Activated CD4-positive, alpha-beta T cell treated with anti-CD3 and anti-CD28 coated beads, Interleukin-2, amount 50 U/mL, for 48 hours (primary cell): Measurements from ENCODE around the gene CSRP1.
"Not testable (repeated sequence)": the region's sequence is repeated elsewhere in the genome, so short reads cannot be mapped to it uniquely, and the experiment has no call there.

Experiments used
- DNase-seq, 2 experiments: peaks; one replicate each; pipeline ENCODE4 v3.0.0-alpha.2; 2020

CSRP1 gene

DNA sequence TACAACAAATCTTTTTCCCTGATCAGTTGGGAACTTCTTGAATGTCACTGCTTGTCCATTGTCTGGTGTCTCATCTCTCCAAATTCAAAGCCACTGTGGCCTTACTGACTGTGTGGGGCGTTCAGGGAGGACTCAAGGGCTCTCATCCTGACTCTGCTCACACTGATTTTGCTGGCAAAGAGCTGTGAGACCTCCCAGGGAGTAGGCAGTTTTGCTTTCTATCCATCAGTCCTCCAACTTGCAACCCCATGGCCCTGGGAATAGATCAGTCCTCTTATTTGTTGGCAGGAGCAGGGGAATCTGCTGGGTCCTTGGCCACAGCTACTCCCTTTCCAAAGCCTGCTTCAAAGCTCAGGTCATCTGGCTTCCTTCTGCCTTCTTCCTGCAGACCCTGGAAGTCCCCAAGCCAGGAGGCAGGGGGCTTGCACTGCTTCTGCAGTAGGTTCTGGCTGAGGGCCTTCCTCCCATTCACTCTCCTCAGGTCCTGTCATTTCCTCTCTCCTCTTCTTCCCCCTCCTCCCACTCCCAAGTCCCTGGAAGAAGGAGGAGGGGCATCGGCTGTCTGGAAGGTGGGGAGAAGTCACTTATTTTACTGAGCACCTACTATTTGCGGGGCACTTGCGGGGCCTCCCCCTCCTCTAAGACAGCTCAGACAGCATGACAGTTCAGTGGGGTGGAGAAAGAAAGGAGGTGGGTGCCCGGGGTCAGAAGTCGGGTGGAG lies 31.1 kb upstream of the CSRP1 start:
- no peak for DNase-seq

DNA sequence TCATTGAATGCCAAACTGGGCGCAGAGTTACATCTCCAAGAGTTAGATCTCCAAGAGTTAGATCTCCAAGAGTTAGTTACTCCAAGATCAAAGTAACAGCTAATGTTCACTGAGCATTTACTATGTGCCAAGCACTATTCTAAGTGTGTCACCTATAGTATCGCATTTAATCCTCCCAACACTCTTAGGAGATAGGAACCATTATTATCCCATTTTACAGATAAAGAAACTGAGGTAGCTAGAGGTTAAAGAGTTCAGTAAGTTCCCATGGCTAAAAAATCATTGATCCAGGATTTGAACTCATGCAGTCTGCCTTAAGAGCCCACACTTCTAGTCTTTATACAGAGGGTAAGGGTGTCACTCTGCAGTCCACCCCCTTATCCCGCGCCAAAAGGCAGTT lies 30.5 kb upstream of the CSRP1 start:
- DNase-seq = no peak

DNA sequence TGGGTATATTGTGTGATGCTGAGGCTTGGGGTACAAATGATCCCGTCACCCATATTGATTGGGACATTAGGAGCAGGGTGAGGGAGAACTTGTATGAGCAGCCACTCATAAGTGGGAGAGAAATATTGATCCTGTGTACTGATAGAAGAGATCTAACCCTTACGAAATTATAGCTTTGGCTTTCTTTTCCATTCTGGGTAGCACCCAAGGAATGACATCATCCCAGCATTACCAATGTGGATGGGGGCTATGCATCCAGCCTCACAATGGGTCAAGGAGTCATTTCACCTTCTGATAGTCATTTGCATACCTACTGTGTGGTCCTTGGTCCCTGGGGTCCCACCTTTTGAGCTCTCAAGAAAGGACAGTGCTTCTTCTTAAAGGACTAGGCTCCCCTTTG lies 30.1 kb upstream of the CSRP1 start:
- DNase-seq = no peak

DNA sequence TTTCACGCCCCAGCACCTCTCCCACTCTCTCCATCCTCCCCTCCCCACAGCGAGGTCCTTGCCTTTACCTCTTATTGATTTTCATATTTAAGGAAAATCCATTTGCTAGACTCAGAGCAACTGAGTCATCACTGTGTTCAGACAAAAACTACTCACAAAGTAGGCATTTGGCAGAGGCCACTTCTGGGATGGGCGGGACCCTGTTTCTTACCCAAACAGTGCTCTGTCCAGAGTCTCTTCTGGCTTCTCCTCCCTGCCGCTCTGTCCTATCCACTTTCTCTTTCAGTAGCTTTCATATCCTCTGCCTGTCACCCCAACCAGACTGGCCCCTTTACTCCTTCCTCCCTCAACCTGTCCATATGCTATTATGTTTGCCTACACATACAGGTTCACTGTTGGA lies 29.6 kb upstream of the CSRP1 start:
- no peak for DNase-seq

DNA sequence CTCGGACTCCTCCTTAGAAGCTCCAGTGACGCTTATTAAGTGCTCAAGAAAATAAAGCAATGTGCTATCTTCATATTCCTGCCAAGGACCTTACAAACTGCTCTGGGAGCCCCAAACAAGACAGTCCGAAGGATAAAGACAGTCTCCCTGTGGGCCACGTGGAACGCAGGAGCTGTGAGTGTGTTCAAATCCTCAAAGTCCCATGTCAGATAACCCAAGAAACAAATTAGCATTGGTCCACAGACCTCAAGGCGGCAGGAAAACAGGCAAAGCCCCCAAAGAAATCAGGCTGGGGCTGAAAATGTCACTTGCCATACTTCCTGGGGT lies 29.0 kb upstream of the CSRP1 start:
- DNase-seq = no peak

DNA sequence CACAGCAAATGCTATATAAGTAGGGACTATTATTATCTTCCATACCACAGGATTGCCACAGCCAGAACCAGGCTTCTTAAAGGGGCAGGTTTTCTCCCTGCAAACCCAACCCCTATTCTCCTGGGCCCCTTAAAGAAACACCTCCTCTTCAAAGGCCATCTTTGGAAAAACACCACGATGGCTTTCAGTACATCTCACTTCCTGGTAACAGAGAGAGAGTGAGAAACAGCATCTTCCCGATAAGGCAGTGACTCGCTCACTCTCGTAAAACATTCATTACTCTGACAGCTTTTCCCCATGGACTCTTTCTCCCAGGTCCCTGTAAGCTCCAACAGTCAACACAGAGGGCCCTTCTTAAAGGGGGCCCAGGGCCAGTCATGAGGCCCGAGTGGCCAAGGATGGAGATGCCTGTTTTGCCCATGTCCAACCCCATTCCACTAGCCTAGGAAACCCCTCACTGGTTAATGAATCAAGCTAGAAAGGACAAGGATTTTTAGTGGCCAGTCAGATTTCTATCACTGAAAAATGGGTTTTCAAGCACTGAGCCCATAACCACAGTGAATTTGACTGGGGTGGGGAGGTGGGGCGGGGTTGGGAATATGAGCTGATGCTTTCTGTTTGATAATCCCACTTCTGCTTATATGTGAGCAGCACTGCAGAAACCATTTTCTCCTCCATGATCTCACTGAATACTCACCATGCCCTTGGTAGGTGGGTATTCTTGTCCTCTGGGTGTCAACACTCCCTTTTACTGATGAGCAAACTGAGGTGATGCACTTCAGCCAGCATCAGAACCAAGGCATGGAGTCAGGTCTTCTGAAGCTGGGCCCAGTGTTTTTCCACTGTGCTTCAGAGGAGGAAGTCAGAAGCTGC lies 28.4 kb upstream of the CSRP1 start:
- DNase-seq = no peak

DNA sequence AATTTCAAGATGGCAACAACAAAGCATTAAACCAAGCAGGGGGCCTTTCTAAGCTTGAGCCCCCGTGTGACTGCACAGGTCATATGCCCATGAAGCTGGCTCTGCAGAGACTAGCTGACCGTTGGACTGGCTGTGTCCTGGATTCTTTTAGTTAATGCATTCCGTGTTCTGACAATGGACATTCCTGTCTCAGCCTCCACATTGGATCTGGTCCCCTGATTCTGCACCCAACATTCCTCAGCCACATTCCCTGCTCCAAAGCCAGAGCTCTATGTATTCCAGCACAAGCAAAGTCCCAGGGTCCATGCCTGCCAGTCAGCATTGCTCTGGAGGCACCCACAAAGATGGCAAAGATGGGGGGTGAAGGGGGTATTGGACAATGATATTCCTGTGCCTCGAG lies 26.9 kb upstream of the CSRP1 start:
- no peak for DNase-seq

DNA sequence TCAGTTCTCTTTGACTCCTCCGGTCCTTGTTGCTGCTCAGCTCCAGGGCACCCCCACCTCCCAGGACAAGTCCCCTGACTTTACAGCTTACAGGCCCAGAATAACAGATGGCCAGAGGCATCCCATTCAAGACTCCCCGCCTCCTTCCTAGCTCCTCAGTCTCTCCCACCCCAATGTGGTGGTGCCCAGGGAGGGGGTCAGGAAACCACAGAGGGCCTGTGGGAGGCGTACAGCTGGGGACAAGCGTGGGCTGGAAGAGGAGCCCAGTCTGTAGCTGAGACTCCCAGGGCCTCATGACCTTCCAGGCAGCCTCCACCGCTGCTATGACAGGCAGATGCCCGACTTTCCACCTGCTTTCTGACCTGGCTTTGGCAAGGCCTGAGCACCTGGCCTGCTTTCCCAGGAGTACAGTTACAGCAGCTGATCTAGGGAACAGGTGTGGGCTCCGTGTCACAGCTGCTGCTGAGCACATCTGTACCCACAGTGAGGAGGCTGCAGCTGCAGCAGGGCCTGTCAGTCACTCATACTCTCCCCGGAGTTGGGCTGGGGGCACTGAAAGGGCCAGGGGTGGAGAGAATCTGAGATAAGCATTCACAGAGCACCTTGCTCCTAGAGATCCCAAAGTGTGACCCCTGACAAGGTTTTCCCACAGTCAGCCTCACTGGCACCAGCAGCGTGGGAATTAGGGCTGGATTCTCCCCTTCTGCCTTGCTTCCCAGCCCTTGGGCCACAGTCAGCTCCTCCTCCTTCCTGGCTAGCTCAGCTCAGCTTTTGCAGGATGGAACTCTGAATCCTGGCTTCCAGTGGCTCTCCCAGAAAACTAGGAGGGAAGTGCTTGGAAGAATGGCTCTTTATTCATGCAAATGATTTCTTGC lies 24.9 kb upstream of the CSRP1 start:
- DNase-seq = no peak

DNA sequence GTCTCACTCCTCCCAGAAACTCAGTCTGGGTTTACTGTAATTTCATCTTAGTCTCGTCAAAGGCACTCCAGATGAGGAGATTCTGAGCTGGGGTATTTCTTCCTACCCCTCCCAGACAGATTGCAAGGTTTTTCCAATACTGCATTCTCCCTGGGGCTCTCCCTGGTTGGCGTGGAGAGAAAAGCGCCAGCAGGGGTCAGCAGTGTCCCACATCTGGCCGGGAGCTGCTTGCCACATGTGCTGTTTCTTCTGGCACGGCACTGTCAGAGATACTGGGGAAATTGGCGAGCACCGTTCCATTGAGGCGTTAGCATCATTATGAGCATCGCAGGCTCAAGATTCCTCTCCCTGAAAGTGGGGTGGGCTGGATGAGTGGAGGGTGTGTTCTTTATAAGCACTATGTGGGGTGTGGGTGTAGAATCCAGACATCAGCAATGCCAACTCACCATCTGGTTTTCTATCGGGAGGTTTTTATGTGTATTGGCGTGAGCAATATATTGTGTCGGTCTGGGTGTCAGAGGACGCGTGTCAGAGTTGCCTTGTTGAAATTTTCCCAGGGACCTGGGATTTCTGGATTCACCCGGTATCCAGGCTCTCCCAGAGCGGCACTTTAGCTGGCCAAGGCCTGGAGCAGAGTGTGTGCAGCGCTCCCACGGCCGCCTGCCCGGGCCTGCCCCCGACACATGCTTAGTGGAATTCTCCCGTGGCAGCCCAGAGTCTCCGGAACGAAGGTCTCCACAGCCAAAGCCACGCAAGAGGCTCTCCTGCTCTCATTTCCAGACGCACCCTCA lies 24.0 kb upstream of the CSRP1 start:
- peak; percentile 63 to 74 for DNase-seq

DNA sequence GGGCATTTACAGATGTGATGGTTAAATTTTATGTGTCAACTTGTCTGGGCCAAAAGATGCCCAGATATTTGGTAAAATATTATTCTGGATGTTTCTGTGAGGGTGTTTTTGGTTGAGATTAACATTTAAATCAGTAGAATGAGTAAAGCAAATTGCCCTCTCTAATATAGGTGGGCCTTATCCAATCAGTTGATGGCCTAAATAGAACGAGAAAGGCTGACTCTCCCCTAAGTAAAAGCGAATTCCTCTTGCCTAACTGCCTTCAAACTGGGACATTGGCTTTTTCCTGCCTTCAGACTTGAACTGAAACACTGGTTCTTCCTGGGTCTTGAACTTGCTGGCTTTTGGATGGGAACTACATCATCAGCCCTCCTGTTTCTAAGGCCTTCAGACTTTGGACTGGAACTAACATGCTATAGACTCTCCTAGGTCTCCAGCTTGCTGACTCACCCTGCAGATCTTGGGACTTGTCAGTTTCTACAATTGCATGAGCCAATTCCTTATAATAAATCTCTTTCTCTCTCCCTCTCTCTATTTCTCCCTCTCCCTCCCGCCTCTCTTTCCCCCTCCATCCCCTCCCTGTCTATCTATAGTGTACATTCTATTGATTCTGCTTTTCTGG lies 21.8 kb upstream of the CSRP1 start:
- no peak for DNase-seq

DNA sequence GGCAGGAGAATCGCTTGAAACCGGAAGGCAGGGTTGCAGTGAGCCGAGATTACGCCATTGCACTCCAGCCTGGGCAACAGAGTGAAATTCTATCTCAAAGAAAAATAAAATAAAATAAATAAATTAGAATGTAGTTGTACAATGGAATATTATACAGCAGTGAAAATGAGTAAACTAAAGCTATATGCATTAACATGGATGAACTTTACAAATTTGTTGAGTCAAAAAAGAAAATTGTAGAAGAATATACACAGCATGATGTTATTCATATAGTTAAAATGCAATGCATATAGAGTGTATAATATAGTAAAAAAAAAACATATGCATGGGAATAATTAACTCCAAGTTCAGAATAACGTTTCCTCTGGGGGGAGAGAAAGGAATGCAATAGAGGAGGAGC lies 21.0 kb upstream of the CSRP1 start:
- DNase-seq = no peak

DNA sequence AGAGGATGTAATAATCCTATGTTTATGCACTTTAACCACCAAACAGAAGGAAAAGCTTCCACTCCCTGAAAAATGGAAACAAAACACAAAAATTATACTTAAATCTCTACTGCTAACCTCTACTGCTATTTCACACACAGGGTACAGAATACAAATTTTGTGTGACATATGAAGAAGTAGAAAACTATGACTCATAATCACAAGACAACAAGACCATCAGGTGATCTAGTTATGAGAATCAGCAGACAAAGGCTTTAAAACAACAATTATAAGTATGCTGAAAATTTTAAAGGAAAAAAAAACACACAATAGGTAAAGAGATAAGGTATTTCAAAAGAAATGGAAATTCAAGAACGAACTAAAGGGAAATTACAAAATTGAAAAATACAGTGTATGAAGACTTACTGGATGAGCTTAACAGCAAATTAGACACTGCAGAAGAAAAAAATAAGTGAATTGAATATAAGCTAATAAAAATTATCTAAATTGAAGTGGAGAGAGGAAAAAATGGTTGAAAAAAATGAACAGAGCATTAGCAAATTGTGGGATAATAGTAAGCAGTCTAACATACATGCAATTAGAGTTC lies 18.4 kb upstream of the CSRP1 start:
- DNase-seq = no peak

DNA sequence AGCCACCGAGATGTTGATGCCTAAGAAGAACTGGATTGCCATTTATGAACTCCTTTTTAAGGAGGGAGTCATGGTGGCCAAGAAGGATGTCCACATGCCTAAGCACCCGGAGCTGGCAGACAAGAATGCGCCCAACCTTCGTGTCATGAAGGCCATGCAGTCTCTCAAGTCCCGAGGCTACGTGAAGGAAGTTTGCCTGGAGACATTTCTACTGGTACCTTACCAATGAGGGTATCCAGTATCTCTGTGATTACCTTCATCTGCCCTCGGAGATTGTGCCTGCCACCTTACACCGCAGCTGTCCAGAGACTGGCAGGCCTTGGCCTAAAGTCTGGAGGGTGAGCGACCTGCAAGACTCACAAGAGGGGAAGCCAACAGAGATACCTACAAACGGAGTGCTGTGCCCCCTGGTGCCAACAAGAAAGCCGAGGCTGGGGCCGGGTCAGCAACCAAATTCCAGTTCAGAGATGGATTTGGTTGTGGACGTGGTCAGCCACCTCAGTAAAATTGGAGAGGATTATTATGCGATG lies 13.2 kb upstream of the CSRP1 start:
- not testable (repeated sequence) for DNase-seq

DNA sequence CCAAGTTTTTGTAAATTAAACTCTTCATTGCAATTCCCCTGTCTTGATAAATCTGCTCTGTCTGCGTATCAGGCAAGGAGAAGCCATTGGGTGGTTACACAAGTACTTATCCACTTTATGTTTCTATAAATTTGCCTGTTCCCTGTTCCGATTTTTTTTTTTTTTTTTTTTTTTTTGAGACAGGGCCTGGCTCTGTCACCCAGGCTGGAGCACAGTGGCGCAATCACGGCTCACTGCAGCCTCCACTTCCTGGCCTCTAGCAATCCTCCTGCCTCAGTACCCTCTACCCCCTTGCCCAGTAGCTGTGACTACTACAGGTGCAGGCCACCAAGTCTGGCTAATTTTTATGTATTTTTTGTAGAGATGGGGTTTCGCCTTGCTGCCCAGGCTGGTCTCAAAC lies 11.1 kb upstream of the CSRP1 start:
- DNase-seq = no peak

DNA sequence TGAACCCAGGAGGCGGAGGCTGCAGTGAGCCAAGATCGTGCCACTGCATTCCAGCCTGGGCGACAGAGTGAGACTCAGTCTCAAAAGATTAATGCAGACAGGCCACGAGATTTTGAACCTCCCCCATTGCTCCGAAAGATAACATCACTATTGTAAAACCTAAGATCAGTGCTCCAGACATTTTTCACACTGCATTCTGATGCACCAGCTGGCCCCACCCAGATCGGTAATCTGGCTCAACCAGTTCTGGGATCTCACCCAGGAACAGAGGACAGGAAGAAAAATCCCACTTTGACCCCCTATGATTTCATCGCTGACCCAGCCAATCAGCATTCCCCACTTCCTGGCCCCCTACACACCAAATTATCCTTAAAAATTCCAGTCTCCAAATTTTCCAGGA lies 10.7 kb upstream of the CSRP1 start:
- DNase-seq = no peak

DNA sequence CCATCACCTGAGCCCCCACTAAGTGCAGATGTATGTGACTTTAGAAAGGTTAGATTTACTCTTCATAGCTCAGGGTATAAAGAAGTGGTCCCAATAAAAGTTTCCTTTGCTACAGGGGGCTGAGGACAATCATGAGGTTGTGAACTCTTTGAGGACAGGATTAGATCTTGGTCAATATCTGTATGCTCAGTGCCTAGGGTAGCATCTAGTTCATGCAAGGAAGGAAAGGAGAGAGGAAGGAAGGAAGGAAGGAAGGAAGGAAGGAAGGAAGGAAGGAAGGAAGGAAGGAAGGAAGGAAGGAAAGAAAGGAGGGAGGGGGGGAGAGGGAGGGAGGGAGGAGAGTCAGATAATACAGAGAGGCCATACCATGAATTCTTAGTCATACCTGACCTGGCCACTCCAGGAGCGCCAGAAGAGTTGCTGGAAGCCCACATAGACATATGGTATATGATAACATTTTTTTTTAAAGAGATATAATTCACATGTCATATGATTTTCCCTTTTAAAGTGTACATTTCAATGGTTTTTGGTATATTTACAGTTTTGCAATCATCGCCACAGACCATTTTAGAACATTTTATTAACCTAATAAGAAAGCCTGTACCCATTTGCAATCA lies 9.7 kb upstream of the CSRP1 start:
- no peak for DNase-seq

DNA sequence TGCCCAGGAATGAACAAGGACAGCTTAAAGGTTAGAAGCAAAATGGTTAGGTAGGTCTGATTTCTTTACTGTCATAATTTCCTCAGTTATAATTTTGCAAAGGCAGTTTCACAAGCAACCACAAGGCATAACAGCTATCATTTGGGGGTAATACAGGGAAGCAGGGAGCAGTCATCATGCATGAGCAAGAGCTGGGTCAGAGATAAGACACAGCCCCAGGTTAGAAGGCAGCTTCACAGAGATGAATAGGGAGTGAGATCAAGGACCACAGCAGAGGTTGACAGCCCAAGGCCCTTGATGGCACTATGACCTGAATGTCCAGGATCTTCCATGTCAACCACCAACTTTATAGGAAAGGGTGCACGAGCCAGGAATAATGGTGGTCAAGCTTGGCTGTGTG lies 9.0 kb upstream of the CSRP1 start:
- no peak for DNase-seq

DNA sequence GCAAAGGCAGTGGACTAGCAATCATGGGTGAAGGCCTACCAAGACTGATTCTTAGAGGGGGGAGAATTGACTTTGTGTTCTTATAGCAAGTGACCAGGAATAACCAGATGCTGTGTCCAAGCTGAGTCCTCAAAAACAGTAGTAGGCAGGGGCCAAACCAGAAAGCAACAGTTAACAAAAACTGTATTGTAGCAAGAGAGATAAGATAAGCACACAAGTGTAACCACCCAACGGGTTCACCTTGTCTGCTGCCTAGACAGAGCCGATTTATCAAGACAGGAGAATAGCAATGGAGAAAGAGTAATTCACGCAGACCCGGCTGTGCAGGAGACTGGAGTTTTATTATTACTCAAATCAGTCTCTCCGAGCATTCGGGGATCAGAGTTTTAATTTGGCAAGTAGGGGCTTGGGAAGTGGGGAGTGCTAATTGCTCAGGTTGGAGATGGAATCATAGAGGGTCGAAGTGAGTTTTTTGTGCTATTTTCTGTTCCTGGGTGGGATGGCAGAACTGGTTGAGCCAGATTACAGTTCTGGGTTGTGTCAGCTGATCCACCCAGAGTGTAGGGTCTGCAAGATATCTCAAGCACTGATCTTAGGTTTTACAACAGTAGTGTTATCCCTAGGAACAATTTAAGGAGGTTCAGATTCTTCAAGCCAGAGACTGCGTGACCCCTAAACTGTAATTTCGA lies 8.3 kb upstream of the CSRP1 start:
- no peak for DNase-seq

DNA sequence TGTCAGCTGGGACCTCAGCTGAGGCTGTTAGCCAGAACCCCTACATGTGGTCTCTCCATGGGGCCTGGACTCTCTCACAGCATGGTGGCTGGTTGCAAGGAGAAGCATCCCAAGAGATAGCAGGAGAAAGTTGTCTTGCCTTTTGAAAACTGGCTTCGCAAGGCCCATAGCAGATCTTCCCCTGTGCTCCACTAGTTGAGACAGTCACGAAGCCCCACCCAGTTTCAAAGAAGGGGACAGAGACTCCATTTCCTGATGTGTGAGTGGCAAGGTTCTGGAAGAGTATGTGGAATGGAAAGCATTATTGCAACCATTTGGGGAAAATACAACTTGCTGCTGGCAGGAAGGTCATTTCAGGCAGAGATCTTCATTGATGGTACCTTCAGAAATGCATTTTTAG lies 7.5 kb upstream of the CSRP1 start:
- no peak for DNase-seq

DNA sequence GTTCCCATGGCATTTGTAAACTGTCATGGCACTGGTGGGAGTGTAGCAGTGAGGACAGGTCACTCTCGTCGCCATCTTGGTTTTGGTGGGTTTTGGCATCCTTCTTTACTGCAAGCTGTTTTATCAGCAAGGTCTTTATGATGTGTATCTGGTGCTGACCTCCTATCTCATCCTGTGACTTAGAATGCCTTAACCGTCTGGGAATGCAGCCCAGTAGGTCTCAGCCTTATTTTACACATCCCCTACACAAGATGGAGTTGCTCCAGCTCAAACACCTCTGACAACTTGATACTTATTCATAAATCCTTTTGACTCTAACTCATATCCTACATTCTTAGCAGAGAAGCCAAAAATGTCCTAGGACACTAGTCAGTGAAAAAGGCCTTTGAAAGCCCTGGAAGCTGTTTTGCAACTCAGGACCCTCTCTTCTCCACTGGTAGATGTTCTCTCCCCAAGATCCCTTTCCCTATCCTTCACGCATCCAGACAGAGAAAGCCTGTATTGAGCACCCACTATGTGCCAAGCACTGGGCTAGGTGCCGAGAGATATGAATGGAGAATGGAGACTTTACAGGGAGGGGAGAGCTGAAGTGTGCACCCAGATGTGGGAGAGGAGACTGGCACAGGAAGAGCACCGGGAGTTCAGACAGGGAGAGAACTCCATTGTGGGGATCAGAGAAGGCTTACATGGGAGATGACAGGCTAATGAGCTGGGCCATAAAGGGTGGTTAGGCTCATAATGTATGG lies 6.7 kb upstream of the CSRP1 start:
- DNase-seq = no peak
